Measurements from ENCODE around the gene EDNRA. TPM values are rescaled to one million over a fixed set of nuclear protein-coding genes. Genes with fewer than 3 reads are reported as not detected.

EDNRA gene
- total RNA-seq, 4 donors from 2014 or later = 2.5 to 8.8 (median 6.1) TPM

DNA sequence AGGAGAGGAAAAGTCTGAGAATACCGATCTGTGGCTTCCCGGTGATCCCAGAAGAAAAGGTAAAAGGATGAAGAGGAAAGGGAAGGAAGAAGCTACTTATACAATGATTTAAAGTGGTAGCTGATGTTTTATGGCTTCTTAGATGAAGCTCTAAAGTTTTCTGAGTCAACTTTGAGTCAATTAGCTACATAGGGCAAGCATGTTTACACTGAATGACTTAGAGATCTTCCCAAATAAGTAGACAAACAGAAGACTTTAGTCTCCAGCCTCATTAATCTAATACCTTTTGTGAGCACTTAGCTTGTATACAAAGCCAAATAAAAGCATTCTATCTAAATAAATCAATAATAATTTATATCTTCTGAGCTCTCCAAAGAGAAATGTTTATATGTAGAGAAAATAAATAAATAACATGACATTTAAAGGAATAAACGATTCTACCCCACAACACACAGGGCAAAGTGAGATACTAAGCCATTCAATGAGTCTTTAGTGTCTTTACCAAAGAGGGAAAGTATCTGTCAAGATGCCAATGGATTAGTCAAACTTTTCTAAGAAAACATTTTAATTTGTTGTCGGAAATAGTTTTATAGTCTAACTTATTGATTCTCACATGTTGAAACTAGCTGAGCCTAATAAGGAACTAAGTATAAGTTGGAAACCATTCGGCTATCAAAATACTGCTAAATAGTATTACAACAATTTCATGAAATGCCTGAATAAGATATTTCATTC is 90.3 kb downstream of the EDNRA start:
- no peak for TF ChIP-seq CTCF (IDR thresholded peaks at IDR 0.05)
- TF ChIP-seq POLR2A (IDR thresholded peaks at IDR 0.05) = no peak
- H3K9me3 ChIP-seq = no peaks in the 10 kb centered on the region
- H3K27ac ChIP-seq = no peak overlapping the region
- H3K27me3 ChIP-seq = no peaks in the 10 kb centered on the region
- intact Hi-C loops (cut with DNase I) = no loop called here
- no peaks in the 10 kb centered on the region for H3K36me3 ChIP-seq
- H3K4me3 ChIP-seq = no peak overlapping the region
- H3K4me1 ChIP-seq = no peaks in the 10 kb centered on the region
- DNase-seq = no peak
- WGBS, 2 donors = 41 to 45% methylated on average over 5 of the region's 5 CpGs

DNA sequence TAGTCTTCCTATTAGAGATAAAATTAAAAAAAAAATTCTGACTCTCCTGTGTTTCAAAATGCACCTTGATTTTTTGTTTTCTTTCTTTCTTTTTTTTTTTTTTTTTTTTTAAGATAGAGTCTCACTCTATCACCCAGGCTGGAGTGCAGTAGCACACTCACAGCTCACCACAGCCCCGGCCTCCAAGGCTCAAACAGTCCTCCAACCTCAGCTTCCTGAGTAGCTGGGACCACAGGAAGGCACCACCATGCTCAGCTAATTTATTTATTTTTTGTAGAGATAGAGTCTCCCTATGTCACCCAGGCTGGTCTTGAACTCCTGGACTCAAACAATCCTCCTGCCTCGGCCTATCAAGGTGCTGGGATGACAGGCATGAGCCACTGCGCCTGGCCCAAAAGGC is 95.2 kb downstream of the EDNRA start:
- no peaks in the 10 kb centered on the region for H3K9me3 ChIP-seq
- no peak for DNase-seq
- no peak overlapping the region for H3K4me3 ChIP-seq
- H3K36me3 ChIP-seq = no peaks in the 10 kb centered on the region
- no peaks in the 10 kb centered on the region for H3K27me3 ChIP-seq
- 76 to 85% methylated on average over 3 of the region's 3 CpGs for WGBS, 2 donors
- intact Hi-C loops (cut with DNase I) = no loop called here
- H3K27ac ChIP-seq = no peak overlapping the region
- no peaks in the 10 kb centered on the region for H3K4me1 ChIP-seq
- TF ChIP-seq POLR2A (IDR thresholded peaks at IDR 0.05) = no peak
- TF ChIP-seq CTCF (IDR thresholded peaks at IDR 0.05) = no peak

DNA sequence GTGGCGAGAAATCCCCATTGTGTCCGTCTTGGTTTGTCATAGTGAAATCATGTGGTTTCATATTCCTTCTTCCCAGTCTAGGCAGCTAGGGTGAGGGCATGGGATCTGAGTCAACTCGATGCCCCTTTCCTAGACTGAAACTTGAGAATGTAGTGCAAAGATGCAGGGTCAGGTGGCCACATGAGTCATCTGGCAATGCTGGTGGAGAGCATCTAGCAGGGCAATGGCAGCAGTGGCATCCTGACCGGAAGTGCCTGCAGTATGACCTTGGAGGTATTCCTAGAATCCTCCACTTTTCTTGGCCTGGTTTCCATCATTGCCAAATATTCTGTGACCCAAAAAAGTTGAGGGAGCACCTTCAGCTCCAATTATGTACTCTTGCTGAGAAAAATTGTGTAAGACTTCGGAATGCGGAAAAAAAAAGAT is 97.2 kb downstream of the EDNRA start:
- intact Hi-C loops (cut with DNase I) = no loop called here
- H3K36me3 ChIP-seq = no peaks in the 10 kb centered on the region
- H3K4me3 ChIP-seq = no peak overlapping the region
- WGBS, 2 donors = 55 to 71% methylated on average over 5 to 6 of the region's 6 CpGs
- H3K9me3 ChIP-seq = no peaks in the 10 kb centered on the region
- no peak for TF ChIP-seq CTCF (IDR thresholded peaks at IDR 0.05)
- TF ChIP-seq POLR2A (IDR thresholded peaks at IDR 0.05) = no peak
- H3K27ac ChIP-seq = no peak overlapping the region
- no peaks in the 10 kb centered on the region for H3K27me3 ChIP-seq
- no peaks in the 10 kb centered on the region for H3K4me1 ChIP-seq
- no peak for DNase-seq

- 67 to 77% methylated on average over 3 of the region's 3 CpGs for WGBS, 2 donors
- TF ChIP-seq POLR2A (IDR thresholded peaks at IDR 0.05) (no peak), CTCF (IDR thresholded peaks at IDR 0.05) (no peak)
- intact Hi-C loops (cut with DNase I) = no loop called here
- H3K36me3 ChIP-seq = no peaks in the 10 kb centered on the region
- no peaks in the 10 kb centered on the region for H3K9me3 ChIP-seq
- DNase-seq = no peak
- H3K4me3 ChIP-seq = no peak overlapping the region
- no peaks in the 10 kb centered on the region for H3K4me1 ChIP-seq
- H3K27me3 ChIP-seq = no peaks in the 10 kb centered on the region
- no peak overlapping the region for H3K27ac ChIP-seq
These were observed 97.7 kb downstream of the EDNRA start for GRCh38 chr4:147578593-147578992.

DNA sequence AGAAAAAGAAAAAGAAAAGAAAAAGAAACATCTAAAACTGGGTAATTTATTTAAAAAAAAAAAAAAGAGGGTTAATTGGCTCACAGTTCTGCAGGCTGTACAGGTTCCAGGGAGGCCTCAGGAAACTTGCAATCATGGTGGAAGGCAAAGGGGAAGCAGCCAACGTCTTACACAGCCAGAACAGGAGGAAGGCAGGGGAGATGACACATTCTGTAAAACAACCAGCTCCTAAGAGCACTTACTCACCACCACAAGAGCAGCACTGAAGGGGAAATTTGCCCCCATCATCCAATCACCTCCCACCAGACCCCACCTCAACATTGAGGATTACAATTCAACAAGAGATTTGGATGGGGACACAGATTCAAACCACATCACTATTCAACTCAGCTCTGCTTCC is 99.5 kb downstream of the EDNRA start:
- intact Hi-C loops (cut with DNase I) = no loop called here
- no peaks in the 10 kb centered on the region for H3K36me3 ChIP-seq
- WGBS, 2 donors = 13 to 42% methylated on average over 1 of the region's 1 CpG
- H3K9me3 ChIP-seq = peaks cover 0 to 7% (median 0%) of the 10 kb centered on the region in 3 donors
- no peaks in the 10 kb centered on the region for H3K27me3 ChIP-seq
- no peak for TF ChIP-seq POLR2A (IDR thresholded peaks at IDR 0.05)
- TF ChIP-seq CTCF (IDR thresholded peaks at IDR 0.05) = no peak
- no peak overlapping the region for H3K27ac ChIP-seq
- no peaks in the 10 kb centered on the region for H3K4me1 ChIP-seq
- DNase-seq = no peak
- no peak overlapping the region for H3K4me3 ChIP-seq

All from esophagus squamous epithelium (tissue), 5 donors.